K562 (cell line): Measurements from ENCODE around the gene C11orf65. TPM values are rescaled to one million over a fixed set of nuclear protein-coding genes. Genes with fewer than 3 reads are reported as not detected.
A peak's percentile ranks its signal among the peaks of the same experiment; 100 is the strongest.

Experiments used
- ATAC-seq: fragments of 200-7000 bp; cut with Tn5 transposase; 3 replicates; pipeline ENCODE4 v1.9.1; 2020; ENCODE audit warnings: moderate library complexity
- BruUV-seq: library from RNA; stranded (reverse); fragments of 400-500 nt; replicated peaks from 2 replicates; lab custom pipeline; 2021; lab: Mats Ljungman, UMichigan
- CTCF ChIA-PET: fragments of 300-600 bp; formaldehyde crosslinking; extraction: SDS; loops from one replicate; lab custom pipeline; 2021; ENCODE audit warnings: low intra/inter-chr PET ratio; lab: Yijun Ruan, JAX
- POLR2A ChIA-PET: fragments of 300-600, 350-650 bp; sonication (Branson Sonifier 250); formaldehyde crosslinking; extraction: SDS; loops from one replicate; lab custom pipeline; 2021; ENCODE audit warnings: antibody characterized with exemption, inconsistent platforms; lab: Yijun Ruan, JAX
- DNase-seq, 4 experiments: peaks; one replicate each; pipeline versions ENCODE4 v3.0.0 to v3.0.0-alpha.2; 2011 to 2018; ENCODE audit warnings: low spot score in 3 of 4, mixed read lengths in 3 of 4; ENCODE audit errors: extremely low read depth in 1 of 4
- FAIRE-seq: peaks from 2 replicates; lab custom pipeline; 2011; peaks lifted over from hg19 to GRCh38; lab: Jason Lieb, UNC
- H2AFZ ChIP-seq: 2 replicates; pipeline ENCODE4 v1.6.0; 2011; ENCODE audit warnings: low read depth, low read length, control low read depth, inconsistent platforms
- H3K27ac ChIP-seq: fragments of 200-600 bp; 3 replicates; pipeline ENCODE4 v1.8.0; 2011; ENCODE audit warnings: low read depth, mild to moderate bottlenecking, control low read depth, inconsistent platforms, low read length, moderate library complexity, mixed read lengths; ENCODE audit errors: extremely low read depth
- H3K27me3 ChIP-seq, 2 experiments: fragments of 300-600 bp in 1 of 2; 2 replicates in 1 of 2; 3 replicates in 1 of 2; pipeline versions ENCODE4 v1.6.0 to v1.8.0; 2011; ENCODE audit warnings: inconsistent platforms in 2 of 2, low read length in 2 of 2, mild to moderate bottlenecking in 1 of 2, mixed read lengths in 1 of 2, moderate library complexity in 1 of 2; ENCODE audit not compliant: control insufficient read depth in 2 of 2, insufficient read depth in 2 of 2
- H3K36me3 ChIP-seq: fragments of 300-600 bp; 3 replicates; pipeline ENCODE4 v1.8.0; 2011; ENCODE audit warnings: mild to moderate bottlenecking, low read length, inconsistent platforms; ENCODE audit not compliant: control insufficient read depth, insufficient read depth
- H3K4me1 ChIP-seq, 2 experiments: fragments of 200-600 bp in 1 of 2; replicated peaks in 1 of 2; 2 replicates in 1 of 2; 3 replicates in 1 of 2; pipeline versions ENCODE4 v1.5.1 to v1.8.0; 2011; ENCODE audit warnings: inconsistent platforms in 2 of 2, low read length in 2 of 2, mild to moderate bottlenecking in 1 of 2, mixed read lengths in 1 of 2, moderate library complexity in 1 of 2; ENCODE audit not compliant: control insufficient read depth in 2 of 2, insufficient read depth in 2 of 2
- H3K4me2 ChIP-seq: 2 replicates; pipeline ENCODE4 v1.6.1; 2011; ENCODE audit warnings: low read length, control low read depth, inconsistent platforms, mixed read lengths; ENCODE audit not compliant: insufficient read depth
- H3K4me3 ChIP-seq: fragments of 200-600 bp; sonication (generic), shearing (Covaris generic); 2 replicates; pipeline ENCODE4 v1.5.1; 2016; ENCODE audit warnings: control low read depth, inconsistent platforms
- H3K79me2 ChIP-seq: fragments of 200-600 bp; 3 replicates; pipeline ENCODE4 v1.8.0; 2011; ENCODE audit warnings: low read length, inconsistent platforms; ENCODE audit not compliant: control insufficient read depth, insufficient read depth
- H3K9ac ChIP-seq, 2 experiments: 2 replicates each; pipeline versions ENCODE4 v1.6.0 to v1.6.1; 2011; ENCODE audit warnings: low read depth in 2 of 2, low read length in 2 of 2, control low read depth in 1 of 2, inconsistent platforms in 1 of 2, mild to moderate bottlenecking in 1 of 2, mixed read lengths in 1 of 2; ENCODE audit not compliant: insufficient read depth in 1 of 2
- H3K9me1 ChIP-seq: one replicate; pipeline ENCODE4 v1.6.0; 2011; ENCODE audit warnings: inconsistent platforms, mild to moderate bottlenecking, low read length, moderate library complexity; ENCODE audit not compliant: control insufficient read depth, insufficient read depth
- H3K9me3 ChIP-seq: replicated peaks from 2 replicates; pipeline ENCODE4 v1.5.1; 2011; ENCODE audit warnings: low read depth, low read length, inconsistent platforms; ENCODE audit not compliant: control insufficient read depth, insufficient read depth
- H4K20me1 ChIP-seq: replicated peaks from 2 replicates; pipeline ENCODE4 v1.6.1; 2011; ENCODE audit warnings: low read length, inconsistent platforms, mixed read lengths; ENCODE audit not compliant: control insufficient read depth, insufficient read depth
- BHLHE40 ChIP-seq: IDR thresholded peaks from 2 replicates; pipeline ENCODE4 v1.6.1; 2011; ENCODE audit warnings: low read length, improper control_type of control experiment
- ERF ChIP-seq: fragments of 450-650 bp; formaldehyde crosslinking; IDR thresholded peaks from 2 replicates; pipeline ENCODE4 v1.4.0; 2020; ENCODE audit warnings: mild to moderate bottlenecking, mixed read lengths
- MBD2 ChIP-seq: sonication (generic); IDR thresholded peaks from 2 replicates; pipeline ENCODE4 v1.6.1; 2016; ENCODE audit warnings: low read depth, borderline replicate concordance
- NBN ChIP-seq: fragments of 450-650 bp; IDR thresholded peaks from 2 replicates; pipeline ENCODE4 v1.6.1; 2016; ENCODE audit warnings: low read depth, mild to moderate bottlenecking
- POLR2AphosphoS2 ChIP-seq: IDR thresholded peaks from 2 replicates; pipeline ENCODE4 v1.6.1; 2012; ENCODE audit warnings: low read length, improper control_type of control experiment
- POLR3A ChIP-seq: IDR thresholded peaks from 2 replicates; pipeline ENCODE4 v1.6.1; 2011; ENCODE audit warnings: borderline replicate concordance, mild to moderate bottlenecking, moderate library complexity; ENCODE audit not compliant: insufficient read length, insufficient read depth; ENCODE audit errors: extremely low read depth
- SAFB ChIP-seq: fragments of 200-400 bp; formaldehyde crosslinking; IDR thresholded peaks from 2 replicates; pipeline ENCODE4 v1.6.1; 2017; ENCODE audit warnings: low read depth, low read length, borderline replicate concordance
- ZKSCAN3 ChIP-seq: fragments of 250-450 bp; sonication (Bioruptor Pico); IDR thresholded peaks from 2 replicates; pipeline ENCODE4 v1.4.0; 2020
- ZNF239 ChIP-seq: fragments of 250-450 bp; sonication (Bioruptor Pico); IDR thresholded peaks from 2 replicates; pipeline ENCODE4 v1.4.0; 2020; ENCODE audit warnings: mild to moderate bottlenecking
- ZNF354B ChIP-seq: fragments of 250-450 bp; sonication (Bioruptor Pico); IDR thresholded peaks from 2 replicates; pipeline ENCODE4 v1.4.0; 2020
- ZNF77 ChIP-seq: fragments of 250-450 bp; sonication (Bioruptor Pico); IDR thresholded peaks from 2 replicates; pipeline ENCODE4 v1.5.0; 2020
- WGBS: fragments of 100-300 bp; shearing (Covaris generic); methylation state at CpG from one replicate; pipeline ENCODE4 v1.1.6; 2016; ENCODE audit warnings: low coverage, mixed read lengths; ENCODE audit not compliant: insufficient coverage; ENCODE audit errors: missing lambda C conversion rate; 5-methylcytosine and 5-hydroxymethylcytosine counted together
- in situ Hi-C: fragments of 300-500 bp; cut with MboI; formaldehyde crosslinking; loops from 4 replicates; pipeline ENCODE4 v1.15.0; 2018; ENCODE audit warnings: inconsistent platforms, mixed read lengths
- intact Hi-C: fragments of 100-400 bp; cut with micrococcal nuclease; formaldehyde crosslinking; loops from 2 replicates; pipeline ENCODE4 v1.14.2; 2022
- polyA plus RNA-seq, 8 experiments: library from polyadenylated mRNA; depleted of rRNA in 4 of 8; stranded (reverse) in 5 of 8; unstranded in 3 of 8; fragments of >200 nt; fragmentation: Nextera tagmentation in 2 of 8; fragmentation: Illumina TruSeq in 1 of 8; extraction: Ambion mirVana in 2 of 8; extraction: Trizol in 1 of 8; gene quantifications; 2 replicates each; pipeline versions ENCODE4 v1.2.1 to v1.2.3, GENCODE V29; 2011 to 2014; ENCODE audit warnings: inconsistent platforms in 1 of 8, missing spikeins in 1 of 8
- total RNA-seq, 7 experiments: library from RNA; depleted of rRNA in 6 of 7; stranded (reverse); fragments of >200 nt in 6 of 7; fragmentation: Illumina TruSeq in 2 of 7; extraction: Trizol in 2 of 7; gene quantifications; 2 replicates each; pipeline versions ENCODE4 v1.2.1 to v1.2.3, GENCODE V29; 2011 to 2021; ENCODE audit warnings: low replicate concordance in 1 of 7
- TF ChIP-seq, protein P1 (sequence below), 3 experiments: IDR thresholded peaks in 2 of 3; conservative IDR thresholded peaks in 1 of 3; 2 replicates each; pipeline ENCODE4 v1.5.1; 2011 to 2012; ENCODE audit warnings: low read length in 3 of 3, mild to moderate bottlenecking in 3 of 3, control low read depth in 2 of 3, improper control_type of control experiment in 1 of 3, inconsistent platforms in 1 of 3, low read depth in 1 of 3, mixed read lengths in 1 of 3, moderate library complexity in 1 of 3; ENCODE audit not compliant: insufficient read depth in 2 of 3
- TF ChIP-seq, protein P2 (sequence below): sonication (generic); formaldehyde crosslinking; IDR thresholded peaks from 2 replicates; pipeline ENCODE4 v1.9.0; 2022; ENCODE audit warnings: mild to moderate bottlenecking, missing genetic modification reagents
- TF ChIP-seq, protein P3 (sequence below): fragments of 250-450 bp; sonication (Bioruptor Pico); IDR thresholded peaks from 2 replicates; pipeline ENCODE4 v1.4.0; 2020

The C11orf65 gene
- total and polyA plus RNA-seq, 9 of the 15 experiments (the other 6 are each of a cell fraction or from before 2014, with no cell fraction given) = 1.0 to 2.1 (median 1.2) TPM

DNA sequence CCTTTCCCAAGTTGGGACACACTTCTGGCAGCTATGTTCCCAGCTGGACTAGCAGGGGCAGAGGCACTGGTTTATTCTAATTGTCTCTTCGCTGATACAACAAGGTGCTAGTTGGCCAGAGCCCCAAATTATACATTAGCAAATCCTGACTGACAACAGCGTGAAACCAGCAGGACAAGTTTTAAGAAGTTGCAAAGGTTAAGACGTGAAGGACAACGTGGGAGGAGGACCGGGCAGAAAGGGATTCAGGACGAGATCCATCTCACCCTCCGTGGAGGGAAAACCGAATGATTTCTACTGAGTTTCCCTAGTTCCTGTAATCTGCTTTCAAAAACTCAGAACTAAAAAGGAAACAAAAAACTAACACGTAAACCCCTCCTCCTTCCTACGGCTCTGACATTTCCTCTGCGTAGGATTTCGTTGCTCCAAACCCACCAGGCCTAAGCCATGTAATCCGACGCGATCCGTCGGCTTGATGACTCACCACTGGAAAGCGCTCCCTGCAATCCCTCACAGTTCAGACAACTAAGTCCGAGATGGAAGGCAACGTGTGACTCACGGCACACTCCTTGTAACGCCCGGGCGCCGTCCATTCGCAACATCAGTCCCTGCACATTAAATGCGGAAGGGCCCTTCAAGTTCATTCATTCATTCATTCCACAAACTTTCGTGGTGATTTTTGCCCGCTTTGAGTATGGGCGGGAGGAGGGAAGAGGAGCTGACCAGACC, 30.2 kb upstream of the C11orf65 start:
- peak overlapping the region; percentile 88 for H2AFZ ChIP-seq
- no peaks in the 10 kb centered on the region for H4K20me1 ChIP-seq
- peak overlapping the region; percentile 88 for H3K4me2 ChIP-seq
- peak overlapping the region; percentile 88 to 98 for H3K9ac ChIP-seq
- ATAC-seq = peak; percentile 88
- no peaks in the 10 kb centered on the region for H3K27me3 ChIP-seq
- H3K4me1 ChIP-seq = peaks cover 17 to 37% of the 10 kb centered on the region in 2 experiments
- peak overlapping the region; percentile 97 for H3K27ac ChIP-seq
- DNase-seq = peak; percentile 73 to 97 (median 81)
- in situ Hi-C loops (no loop called here), intact Hi-C loops (loop anchor here (2.0 to 10.0 kb wide), 5 partner anchors 55 to 373 kb away; partner anchors contain the start of genes ACAT1, ATM, EXPH5 and NPAT)
- CTCF ChIA-PET = no interaction called here
- peak; percentile 99 for FAIRE-seq
- no peaks in the 10 kb centered on the region for H3K9me3 ChIP-seq
- under 1% methylated on average over 29 of the region's 30 CpGs for WGBS
- peaks cover 2% of the 10 kb centered on the region; the same call in 1 of the 3 replicates for H3K36me3 ChIP-seq
- TSS peak; percentile 60 for BruUV-seq
- peaks cover 37% of the 10 kb centered on the region for H3K79me2 ChIP-seq
- POLR2A ChIA-PET = interaction anchor here (0.9 to 1.6 kb wide), 3 partner anchors 9 to 29 kb away, joined by 4 to 6 read pairs (median 4); no protein-coding TSS in a partner anchor
- H3K4me3 ChIP-seq = peak overlapping the region; percentile 59
- H3K9me1 ChIP-seq = no peaks in the 10 kb centered on the region
- TF ChIP-seq, protein P1, sequence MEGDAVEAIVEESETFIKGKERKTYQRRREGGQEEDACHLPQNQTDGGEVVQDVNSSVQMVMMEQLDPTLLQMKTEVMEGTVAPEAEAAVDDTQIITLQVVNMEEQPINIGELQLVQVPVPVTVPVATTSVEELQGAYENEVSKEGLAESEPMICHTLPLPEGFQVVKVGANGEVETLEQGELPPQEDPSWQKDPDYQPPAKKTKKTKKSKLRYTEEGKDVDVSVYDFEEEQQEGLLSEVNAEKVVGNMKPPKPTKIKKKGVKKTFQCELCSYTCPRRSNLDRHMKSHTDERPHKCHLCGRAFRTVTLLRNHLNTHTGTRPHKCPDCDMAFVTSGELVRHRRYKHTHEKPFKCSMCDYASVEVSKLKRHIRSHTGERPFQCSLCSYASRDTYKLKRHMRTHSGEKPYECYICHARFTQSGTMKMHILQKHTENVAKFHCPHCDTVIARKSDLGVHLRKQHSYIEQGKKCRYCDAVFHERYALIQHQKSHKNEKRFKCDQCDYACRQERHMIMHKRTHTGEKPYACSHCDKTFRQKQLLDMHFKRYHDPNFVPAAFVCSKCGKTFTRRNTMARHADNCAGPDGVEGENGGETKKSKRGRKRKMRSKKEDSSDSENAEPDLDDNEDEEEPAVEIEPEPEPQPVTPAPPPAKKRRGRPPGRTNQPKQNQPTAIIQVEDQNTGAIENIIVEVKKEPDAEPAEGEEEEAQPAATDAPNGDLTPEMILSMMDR (IDR thresholded peaks at IDR 0.05 in 2 of 3, conservative IDR thresholded peaks at IDR 0.05 in 1 of 3; ENCODE audit: insufficient read depth in 2 of 3, low read depth in 1 of 3, low read length in 3 of 3) = no peak
- no peak for TF ChIP-seq POLR3A
- peak; percentile 88; the same call in 1 of the 2 replicates for TF ChIP-seq NBN
- no peak for TF ChIP-seq ERF (CRISPR knock-in tag)
- TF ChIP-seq, protein P2, sequence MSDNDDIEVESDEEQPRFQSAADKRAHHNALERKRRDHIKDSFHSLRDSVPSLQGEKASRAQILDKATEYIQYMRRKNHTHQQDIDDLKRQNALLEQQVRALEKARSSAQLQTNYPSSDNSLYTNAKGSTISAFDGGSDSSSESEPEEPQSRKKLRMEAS (CRISPR knock-in tag) = no peak; the same call in 1 of the 2 replicates
- no peak for TF ChIP-seq ZKSCAN3 (CRISPR knock-in tag)
- TF ChIP-seq BHLHE40 = peak; percentile 70
- no peak; the same call in 1 of the 2 replicates for TF ChIP-seq POLR2AphosphoS2
- TF ChIP-seq, protein P3, sequence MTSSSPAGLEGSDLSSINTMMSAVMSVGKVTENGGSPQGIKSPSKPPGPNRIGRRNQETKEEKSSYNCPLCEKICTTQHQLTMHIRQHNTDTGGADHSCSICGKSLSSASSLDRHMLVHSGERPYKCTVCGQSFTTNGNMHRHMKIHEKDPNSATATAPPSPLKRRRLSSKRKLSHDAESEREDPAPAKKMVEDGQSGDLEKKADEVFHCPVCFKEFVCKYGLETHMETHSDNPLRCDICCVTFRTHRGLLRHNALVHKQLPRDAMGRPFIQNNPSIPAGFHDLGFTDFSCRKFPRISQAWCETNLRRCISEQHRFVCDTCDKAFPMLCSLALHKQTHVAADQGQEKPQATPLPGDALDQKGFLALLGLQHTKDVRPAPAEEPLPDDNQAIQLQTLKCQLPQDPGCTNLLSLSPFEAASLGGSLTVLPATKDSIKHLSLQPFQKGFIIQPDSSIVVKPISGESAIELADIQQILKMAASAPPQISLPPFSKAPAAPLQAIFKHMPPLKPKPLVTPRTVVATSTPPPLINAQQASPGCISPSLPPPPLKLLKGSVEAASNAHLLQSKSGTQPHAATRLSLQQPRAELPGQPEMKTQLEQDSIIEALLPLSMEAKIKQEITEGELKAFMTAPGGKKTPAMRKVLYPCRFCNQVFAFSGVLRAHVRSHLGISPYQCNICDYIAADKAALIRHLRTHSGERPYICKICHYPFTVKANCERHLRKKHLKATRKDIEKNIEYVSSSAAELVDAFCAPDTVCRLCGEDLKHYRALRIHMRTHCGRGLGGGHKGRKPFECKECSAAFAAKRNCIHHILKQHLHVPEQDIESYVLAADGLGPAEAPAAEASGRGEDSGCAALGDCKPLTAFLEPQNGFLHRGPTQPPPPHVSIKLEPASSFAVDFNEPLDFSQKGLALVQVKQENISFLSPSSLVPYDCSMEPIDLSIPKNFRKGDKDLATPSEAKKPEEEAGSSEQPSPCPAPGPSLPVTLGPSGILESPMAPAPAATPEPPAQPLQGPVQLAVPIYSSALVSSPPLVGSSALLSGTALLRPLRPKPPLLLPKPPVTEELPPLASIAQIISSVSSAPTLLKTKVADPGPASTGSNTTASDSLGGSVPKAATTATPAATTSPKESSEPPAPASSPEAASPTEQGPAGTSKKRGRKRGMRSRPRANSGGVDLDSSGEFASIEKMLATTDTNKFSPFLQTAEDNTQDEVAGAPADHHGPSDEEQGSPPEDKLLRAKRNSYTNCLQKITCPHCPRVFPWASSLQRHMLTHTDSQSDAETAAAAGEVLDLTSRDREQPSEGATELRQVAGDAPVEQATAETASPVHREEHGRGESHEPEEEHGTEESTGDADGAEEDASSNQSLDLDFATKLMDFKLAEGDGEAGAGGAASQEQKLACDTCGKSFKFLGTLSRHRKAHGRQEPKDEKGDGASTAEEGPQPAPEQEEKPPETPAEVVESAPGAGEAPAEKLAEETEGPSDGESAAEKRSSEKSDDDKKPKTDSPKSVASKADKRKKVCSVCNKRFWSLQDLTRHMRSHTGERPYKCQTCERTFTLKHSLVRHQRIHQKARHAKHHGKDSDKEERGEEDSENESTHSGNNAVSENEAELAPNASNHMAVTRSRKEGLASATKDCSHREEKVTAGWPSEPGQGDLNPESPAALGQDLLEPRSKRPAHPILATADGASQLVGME = no peak
- TF ChIP-seq SAFB = no peak
- peak; percentile 60; the same call in 1 of the 2 replicates for TF ChIP-seq MBD2
- TF ChIP-seq ZNF354B (CRISPR knock-in tag) = no peak
- TF ChIP-seq ZNF239 (CRISPR knock-in tag) = no peak
- TF ChIP-seq ZNF77 = no peak
